ENCODE results near the gene NPHP4.

DNA sequence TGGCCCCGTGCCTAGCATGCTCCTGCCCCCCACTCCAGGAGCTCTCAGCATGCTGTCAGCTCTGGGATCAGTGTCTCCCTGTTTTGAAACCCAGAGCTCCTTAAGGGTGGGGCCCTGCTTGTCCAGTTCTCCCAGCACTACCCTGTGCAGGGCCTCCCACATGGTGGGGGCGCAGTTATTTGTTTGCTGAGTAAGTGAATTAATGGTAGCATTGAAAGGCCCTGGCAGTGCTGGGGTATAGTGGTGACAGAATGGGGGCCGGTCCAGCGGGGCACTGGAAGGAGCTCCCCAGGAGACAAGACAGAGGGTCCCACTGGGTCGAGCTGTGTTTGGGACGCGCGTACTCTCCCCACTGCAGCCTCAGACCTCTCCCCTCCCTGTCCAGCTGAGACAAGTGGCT lies 99.9 kb downstream of the NPHP4 start:
- TF ChIP-seq SUZ12 (IDR thresholded peaks at IDR 0.05; ENCODE audit: extremely low read depth, insufficient read depth, insufficient read length): no peak
- TF ChIP-seq ZNF274 (IDR thresholded peaks at IDR 0.05; ENCODE audit: low read depth, low read length): no peak
